ENCODE data around the gene ERBB2.

GRCh38 chr17:39667262-39667944 lies 32.5 kb upstream of the ERBB2 start:
- TF ChIP-seq, protein P1, sequence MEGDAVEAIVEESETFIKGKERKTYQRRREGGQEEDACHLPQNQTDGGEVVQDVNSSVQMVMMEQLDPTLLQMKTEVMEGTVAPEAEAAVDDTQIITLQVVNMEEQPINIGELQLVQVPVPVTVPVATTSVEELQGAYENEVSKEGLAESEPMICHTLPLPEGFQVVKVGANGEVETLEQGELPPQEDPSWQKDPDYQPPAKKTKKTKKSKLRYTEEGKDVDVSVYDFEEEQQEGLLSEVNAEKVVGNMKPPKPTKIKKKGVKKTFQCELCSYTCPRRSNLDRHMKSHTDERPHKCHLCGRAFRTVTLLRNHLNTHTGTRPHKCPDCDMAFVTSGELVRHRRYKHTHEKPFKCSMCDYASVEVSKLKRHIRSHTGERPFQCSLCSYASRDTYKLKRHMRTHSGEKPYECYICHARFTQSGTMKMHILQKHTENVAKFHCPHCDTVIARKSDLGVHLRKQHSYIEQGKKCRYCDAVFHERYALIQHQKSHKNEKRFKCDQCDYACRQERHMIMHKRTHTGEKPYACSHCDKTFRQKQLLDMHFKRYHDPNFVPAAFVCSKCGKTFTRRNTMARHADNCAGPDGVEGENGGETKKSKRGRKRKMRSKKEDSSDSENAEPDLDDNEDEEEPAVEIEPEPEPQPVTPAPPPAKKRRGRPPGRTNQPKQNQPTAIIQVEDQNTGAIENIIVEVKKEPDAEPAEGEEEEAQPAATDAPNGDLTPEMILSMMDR (IDR thresholded peaks at IDR 0.05) = no peak
- no peak for TF ChIP-seq POLR2A (IDR thresholded peaks at IDR 0.05)

Measured in right lobe of liver (tissue), 4 donors.